Hepatocyte (in vitro differentiated cells): ENCODE data around the gene OXLD1.

Source experiments
- CTCF ChIP-seq: fragments of 200-600 bp; sonication (generic); IDR thresholded peaks from 2 replicates; pipeline ENCODE4 v1.5.1; 2016; ENCODE audit warnings: antibody characterized with exemption, mild to moderate bottlenecking; ENCODE audit not compliant: poor library complexity
- EZH2 ChIP-seq: fragments of 200-600 bp; sonication (generic); IDR thresholded peaks from 2 replicates; pipeline ENCODE4 v1.6.1; 2016; ENCODE audit warnings: antibody characterized with exemption, mild to moderate bottlenecking, borderline replicate concordance

DNA sequence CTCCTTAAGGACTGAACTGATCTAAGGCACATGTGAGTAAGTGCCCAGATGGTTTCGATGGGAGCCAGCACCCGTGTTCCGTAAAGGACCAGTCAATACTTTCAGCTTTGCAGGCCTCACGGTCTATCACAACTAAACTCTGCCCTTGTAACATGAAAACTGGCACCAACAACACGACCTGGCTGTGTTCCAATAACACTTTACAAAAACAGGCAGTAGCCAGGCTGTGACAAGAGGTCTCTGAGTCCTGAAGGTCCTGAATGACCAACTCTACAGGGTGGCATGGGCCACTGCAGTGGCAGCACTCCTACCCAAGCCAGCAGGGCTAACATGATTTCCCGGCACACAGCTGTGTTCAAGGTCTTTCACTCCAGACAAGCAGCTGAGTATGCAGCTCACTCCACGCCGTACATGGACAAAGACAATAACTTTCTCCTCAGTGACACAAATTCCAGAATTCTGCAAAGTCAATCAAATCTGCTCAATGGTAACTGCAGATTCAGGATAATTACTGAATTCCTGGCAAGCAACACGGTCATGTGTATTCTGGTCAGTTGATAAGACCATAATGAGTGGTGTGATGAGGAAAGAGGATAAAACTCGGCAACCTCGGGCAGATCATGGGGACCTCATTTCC, 44.8 kb downstream of the OXLD1 start:
- TF ChIP-seq CTCF, result no peak
- no peak for TF ChIP-seq EZH2
